ENCODE data around the gene AGBL5.

The AGBL5 gene

DNA sequence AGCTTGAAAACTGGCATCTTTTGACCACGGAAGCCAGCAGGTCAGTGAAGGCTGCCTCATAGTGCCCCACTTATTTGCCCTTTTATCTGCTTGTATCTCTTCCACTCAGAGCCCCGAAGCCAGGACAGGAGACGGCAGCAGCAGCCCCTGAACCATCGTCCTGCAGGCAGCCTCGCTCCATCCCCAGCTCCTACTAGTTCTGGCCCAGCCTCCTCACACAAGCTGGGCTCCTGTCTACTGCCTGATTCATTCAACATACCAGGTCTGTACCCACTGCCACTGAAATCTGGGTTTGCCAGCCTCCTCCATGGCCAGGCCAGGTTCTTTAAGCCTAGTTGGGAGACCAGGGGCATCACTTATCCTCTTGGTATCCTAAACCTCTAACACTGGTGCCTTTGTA, 15.9 kb downstream of the AGBL5 start:
- TF ChIP-seq, protein P1, sequence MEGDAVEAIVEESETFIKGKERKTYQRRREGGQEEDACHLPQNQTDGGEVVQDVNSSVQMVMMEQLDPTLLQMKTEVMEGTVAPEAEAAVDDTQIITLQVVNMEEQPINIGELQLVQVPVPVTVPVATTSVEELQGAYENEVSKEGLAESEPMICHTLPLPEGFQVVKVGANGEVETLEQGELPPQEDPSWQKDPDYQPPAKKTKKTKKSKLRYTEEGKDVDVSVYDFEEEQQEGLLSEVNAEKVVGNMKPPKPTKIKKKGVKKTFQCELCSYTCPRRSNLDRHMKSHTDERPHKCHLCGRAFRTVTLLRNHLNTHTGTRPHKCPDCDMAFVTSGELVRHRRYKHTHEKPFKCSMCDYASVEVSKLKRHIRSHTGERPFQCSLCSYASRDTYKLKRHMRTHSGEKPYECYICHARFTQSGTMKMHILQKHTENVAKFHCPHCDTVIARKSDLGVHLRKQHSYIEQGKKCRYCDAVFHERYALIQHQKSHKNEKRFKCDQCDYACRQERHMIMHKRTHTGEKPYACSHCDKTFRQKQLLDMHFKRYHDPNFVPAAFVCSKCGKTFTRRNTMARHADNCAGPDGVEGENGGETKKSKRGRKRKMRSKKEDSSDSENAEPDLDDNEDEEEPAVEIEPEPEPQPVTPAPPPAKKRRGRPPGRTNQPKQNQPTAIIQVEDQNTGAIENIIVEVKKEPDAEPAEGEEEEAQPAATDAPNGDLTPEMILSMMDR (conservative IDR thresholded peaks at IDR 0.05; ENCODE audit: low read depth, low read length), result no peak
- no peak overlapping the region for H3K4me3 ChIP-seq (ENCODE audit: low read depth, low read length)
- no peak for DNase-seq (ENCODE audit: low read depth)

DNA sequence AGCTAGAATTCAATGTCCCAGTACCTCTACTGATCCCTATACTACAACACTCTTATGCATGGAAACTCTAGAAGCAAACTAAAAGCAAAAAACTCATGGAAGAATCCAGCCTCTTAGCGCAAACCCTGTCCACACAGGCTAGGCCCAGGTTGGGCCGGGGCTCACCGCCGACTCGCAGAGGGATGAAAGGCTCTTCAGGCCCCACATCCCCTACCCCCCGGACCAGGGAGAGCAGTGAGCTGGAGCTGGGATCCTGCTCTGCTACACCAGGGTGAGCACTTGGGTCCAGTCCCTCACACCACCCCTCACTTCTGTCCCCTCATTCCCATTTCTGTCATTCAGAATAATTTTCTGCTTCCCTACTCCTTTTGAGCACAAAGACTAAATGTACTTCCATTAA, 18.0 kb downstream of the AGBL5 start:
- TF ChIP-seq, protein P1 (conservative IDR thresholded peaks at IDR 0.05; ENCODE audit: low read depth, low read length), result no peak
- no peak for DNase-seq (ENCODE audit: low read depth)
- peak overlapping the region; percentile 98 for H3K4me3 ChIP-seq (ENCODE audit: low read depth, low read length)

DNA sequence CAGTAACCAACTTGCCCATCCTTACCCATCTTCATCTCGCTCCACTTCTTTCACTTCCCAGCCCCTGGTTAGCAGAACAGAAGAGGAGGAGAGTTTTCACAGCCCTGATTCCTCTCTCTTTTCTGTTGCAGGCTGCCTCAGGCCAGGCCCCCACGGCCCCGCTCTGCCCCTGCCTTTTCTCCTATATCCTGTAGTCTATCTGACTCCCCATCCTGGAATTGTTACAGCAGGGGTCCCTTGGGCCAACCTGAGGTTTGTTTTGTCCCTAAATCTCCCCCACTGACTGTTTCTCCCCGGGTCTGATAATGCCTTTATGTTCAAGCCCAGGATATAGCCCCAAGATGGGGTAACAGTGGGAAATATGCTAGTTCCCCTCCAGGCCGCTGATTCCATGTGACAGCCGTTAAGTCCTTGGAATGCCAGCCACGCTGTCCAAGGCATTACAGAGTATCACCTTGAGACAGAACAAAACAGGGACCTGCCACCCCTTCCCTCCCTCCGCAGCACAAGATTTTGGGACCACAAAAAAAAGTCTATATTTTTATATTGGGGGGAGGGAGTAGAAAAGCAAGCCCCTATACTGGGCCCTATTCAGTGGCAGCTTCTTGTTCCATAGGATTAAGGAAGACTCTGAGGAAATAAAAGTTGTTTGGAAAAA, 18.6 kb downstream of the AGBL5 start:
- TF ChIP-seq, protein P1 (conservative IDR thresholded peaks at IDR 0.05; ENCODE audit: low read depth, low read length), result no peak
- peak overlapping the region; percentile 98 for H3K4me3 ChIP-seq (ENCODE audit: low read depth, low read length)
- DNase-seq (ENCODE audit: low read depth), result no peak

DNA sequence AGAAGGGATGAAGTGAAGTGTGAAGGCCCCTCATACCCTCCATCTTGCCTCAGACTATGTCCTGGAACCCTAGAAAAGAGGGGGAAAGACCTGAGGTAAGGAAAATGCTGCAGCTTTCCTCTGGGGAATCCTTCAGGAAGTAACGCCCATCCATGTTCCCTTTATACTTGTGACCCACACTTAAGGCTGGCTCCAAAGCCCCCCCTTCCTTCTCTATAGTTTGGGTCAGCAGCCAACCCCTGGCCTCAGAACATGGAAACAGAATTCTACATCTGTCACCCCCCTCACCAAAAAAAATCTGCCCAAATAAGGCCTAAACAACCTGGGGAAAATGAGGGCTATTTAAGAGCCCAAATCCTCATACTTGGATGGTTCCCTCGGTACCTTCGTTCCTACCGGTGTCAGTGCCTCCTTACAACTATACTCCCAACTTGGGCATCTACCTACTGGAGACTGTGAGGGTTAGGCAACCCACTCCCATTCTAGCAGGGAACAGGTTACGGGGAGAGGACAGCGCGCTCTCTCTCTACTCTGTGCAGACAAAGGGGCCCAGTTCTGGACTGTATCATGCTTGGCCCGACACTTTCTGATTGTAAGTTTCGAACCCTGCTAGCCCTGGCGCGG, 19.3 kb downstream of the AGBL5 start:
- DNase-seq (ENCODE audit: low read depth), result no peak
- peak overlapping the region; percentile 98 for H3K4me3 ChIP-seq (ENCODE audit: low read depth, low read length)
- TF ChIP-seq, protein P1 (conservative IDR thresholded peaks at IDR 0.05; ENCODE audit: low read depth, low read length), result no peak

DNA sequence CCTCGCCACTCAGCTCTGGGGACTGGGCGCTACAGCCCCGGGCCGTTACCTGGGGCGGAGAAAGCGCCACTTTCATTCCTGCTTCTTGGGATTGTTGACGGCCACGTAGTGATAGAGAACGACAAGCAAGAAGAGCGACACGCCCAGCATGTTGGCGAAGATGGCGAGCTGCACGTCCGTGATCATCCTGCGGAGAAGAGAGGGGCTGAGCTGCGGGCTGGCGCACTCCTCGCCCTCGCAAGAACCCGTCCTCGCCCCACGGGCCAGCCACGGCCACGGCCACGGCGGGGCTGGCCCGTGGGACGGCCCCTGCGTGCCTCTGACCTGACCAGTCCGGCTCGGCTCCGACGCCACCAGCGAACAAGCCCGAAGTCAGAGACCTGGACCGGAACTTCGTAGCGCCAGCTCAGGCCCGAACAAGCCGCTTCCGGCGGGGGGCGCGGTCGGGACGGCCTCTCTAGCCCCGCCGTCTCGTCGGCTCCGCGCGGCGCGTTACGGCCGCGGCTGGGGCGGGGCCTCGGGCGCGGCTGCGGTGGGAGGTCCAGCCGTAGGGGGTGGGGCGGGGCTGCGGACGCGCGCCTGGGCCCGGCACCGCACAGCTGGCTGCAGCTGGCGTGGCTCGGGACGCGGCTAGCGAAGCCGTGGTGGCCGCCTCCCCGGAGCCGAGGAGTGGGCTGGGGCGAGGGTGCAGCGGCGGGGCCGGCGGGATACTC, 20.0 kb downstream of the AGBL5 start, which contains the start of gene OST4:
TSS of gene OST4 (minus strand) at position 378 of the 713 bp plus-strand sequence.
- H3K4me3 ChIP-seq (ENCODE audit: low read depth, low read length), result peak within 1 kb of the TSS; percentile 98
- DNase-seq (ENCODE audit: low read depth), result peak; percentile 93
- TF ChIP-seq, protein P1 (conservative IDR thresholded peaks at IDR 0.05; ENCODE audit: low read depth, low read length), result no peak

DNA sequence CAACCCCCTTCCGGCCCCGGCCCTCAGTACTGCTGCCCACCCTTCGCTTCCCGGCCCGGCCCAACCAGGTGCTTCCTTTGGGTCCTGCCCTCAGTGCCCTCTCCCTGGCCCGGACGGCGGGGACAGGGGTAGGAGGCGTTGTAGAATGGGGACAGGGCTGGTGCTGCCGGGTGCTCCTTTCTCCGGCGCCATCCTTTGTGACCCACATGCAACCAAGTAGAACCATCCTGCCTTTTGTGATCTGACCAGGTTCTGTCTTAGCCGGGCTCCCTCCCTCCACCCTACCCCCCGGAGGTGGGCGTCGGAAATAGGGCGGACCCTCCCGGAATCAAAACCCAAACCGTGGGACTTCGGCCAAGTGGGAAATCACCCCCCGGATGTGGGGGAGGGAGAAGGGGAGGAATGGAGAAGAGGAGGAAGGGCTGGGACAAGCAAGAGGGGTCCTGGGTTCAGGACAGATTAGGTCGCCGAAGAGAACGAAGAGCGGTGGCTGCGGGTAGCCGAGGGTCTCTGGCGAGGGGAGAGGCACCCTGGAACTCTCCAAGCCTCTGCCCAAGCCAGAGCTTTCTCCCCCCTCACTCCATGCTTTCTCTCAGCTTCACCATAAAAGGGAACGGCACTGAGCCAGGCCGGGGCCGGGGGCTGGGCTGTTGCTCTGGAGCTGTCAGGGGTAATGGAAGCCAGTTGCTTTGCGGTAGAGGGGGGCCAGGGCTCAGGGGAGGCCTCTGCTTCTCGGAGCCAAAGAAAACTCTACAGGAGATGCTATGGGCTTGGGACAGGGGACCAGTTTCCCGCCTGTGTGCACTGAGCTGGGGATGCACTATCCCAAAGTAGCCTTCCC, 20.7 kb downstream of the AGBL5 start:
- TF ChIP-seq, protein P1 (conservative IDR thresholded peaks at IDR 0.05; ENCODE audit: low read depth, low read length), result no peak
- peak; percentile 74 for DNase-seq (ENCODE audit: low read depth)
- peak overlapping the region; percentile 98 for H3K4me3 ChIP-seq (ENCODE audit: low read depth, low read length)
